Measurements from ENCODE around the gene SGCA.

SGCA gene

GRCh38 chr17:50182783-50183420 is 17.1 kb downstream of the SGCA start:
- H3K4me1 ChIP-seq (ENCODE audit: control insufficient read depth in 1 of 2, insufficient read depth in 2 of 2, low read length in 2 of 2), result peaks cover 19 to 25% of the 10 kb centered on the region in 2 donors
- H3K27me3 ChIP-seq (ENCODE audit: control insufficient read depth in 1 of 2, insufficient read depth in 2 of 2, low read length in 2 of 2), result no peaks in the 10 kb centered on the region
- no peak overlapping the region for H3K4me3 ChIP-seq (ENCODE audit: low read depth in 1 of 2, low read length in 2 of 2)
- H3K36me3 ChIP-seq (ENCODE audit: control insufficient read depth in 1 of 2, insufficient read depth in 2 of 2, low read length in 2 of 2), result no peaks in the 10 kb centered on the region
- no peaks in the 10 kb centered on the region for H3K9me3 ChIP-seq (ENCODE audit: control insufficient read depth in 1 of 2, low read length in 2 of 2)
- H3K27ac ChIP-seq (ENCODE audit: low read depth, low read length), result no peak overlapping the region
- no peak overlapping the region for H3K9ac ChIP-seq (ENCODE audit: low read depth in 1 of 2, low read length in 2 of 2)

- H3K9ac ChIP-seq (ENCODE audit: low read depth in 1 of 2, low read length in 2 of 2), result peak overlapping the region; percentile 38 to 47
- H3K36me3 ChIP-seq (ENCODE audit: control insufficient read depth in 1 of 2, insufficient read depth in 2 of 2, low read length in 2 of 2), result no peaks in the 10 kb centered on the region
- no peak overlapping the region for H3K27ac ChIP-seq (ENCODE audit: low read depth, low read length)
- H3K4me3 ChIP-seq (ENCODE audit: low read depth in 1 of 2, low read length in 2 of 2), result peak overlapping the region; percentile 46 to 53
- H3K27me3 ChIP-seq (ENCODE audit: control insufficient read depth in 1 of 2, insufficient read depth in 2 of 2, low read length in 2 of 2), result no peaks in the 10 kb centered on the region
- H3K9me3 ChIP-seq (ENCODE audit: control insufficient read depth in 1 of 2, low read length in 2 of 2), result no peaks in the 10 kb centered on the region
- peaks cover 13 to 19% of the 10 kb centered on the region in 2 donors for H3K4me1 ChIP-seq (ENCODE audit: control insufficient read depth in 1 of 2, insufficient read depth in 2 of 2, low read length in 2 of 2)
These were observed 17.7 kb downstream of the SGCA start for GRCh38 chr17:50183421-50183994.

- Histone ChIP-seq H3K27me3 (ENCODE audit: control insufficient read depth in 1 of 2, insufficient read depth in 2 of 2, low read length in 2 of 2) (no peaks in the 10 kb centered on the region), H3K4me1 (ENCODE audit: control insufficient read depth in 1 of 2, insufficient read depth in 2 of 2, low read length in 2 of 2) (peaks cover 11 to 15% of the 10 kb centered on the region in 2 donors), H3K4me3 (ENCODE audit: low read depth in 1 of 2, low read length in 2 of 2) (peak overlapping the region; percentile 46 to 53), H3K9me3 (ENCODE audit: control insufficient read depth in 1 of 2, low read length in 2 of 2) (no peaks in the 10 kb centered on the region), H3K36me3 (ENCODE audit: control insufficient read depth in 1 of 2, insufficient read depth in 2 of 2, low read length in 2 of 2) (no peaks in the 10 kb centered on the region), H3K9ac (ENCODE audit: low read depth in 1 of 2, low read length in 2 of 2) (peak overlapping the region in 1 of 2 donors; percentile 47), H3K27ac (ENCODE audit: low read depth, low read length) (no peak overlapping the region)
These were observed 18.3 kb downstream of the SGCA start for GRCh38 chr17:50184064-50184463.

- Histone ChIP-seq H3K4me1 (ENCODE audit: control insufficient read depth in 1 of 2, insufficient read depth in 2 of 2, low read length in 2 of 2) (peaks cover 11 to 15% of the 10 kb centered on the region in 2 donors), H3K9me3 (ENCODE audit: control insufficient read depth in 1 of 2, low read length in 2 of 2) (no peaks in the 10 kb centered on the region), H3K4me3 (ENCODE audit: low read depth in 1 of 2, low read length in 2 of 2) (no peak overlapping the region), H3K27me3 (ENCODE audit: control insufficient read depth in 1 of 2, insufficient read depth in 2 of 2, low read length in 2 of 2) (no peaks in the 10 kb centered on the region), H3K27ac (ENCODE audit: low read depth, low read length) (no peak overlapping the region), H3K36me3 (ENCODE audit: control insufficient read depth in 1 of 2, insufficient read depth in 2 of 2, low read length in 2 of 2) (no peaks in the 10 kb centered on the region), H3K9ac (ENCODE audit: low read depth in 1 of 2, low read length in 2 of 2) (no peak overlapping the region)
These were observed 19.0 kb downstream of the SGCA start for GRCh38 chr17:50184611-50185398.

GRCh38 chr17:50185631-50186471 is 20.0 kb downstream of the SGCA start:
- H3K27ac ChIP-seq (ENCODE audit: low read depth, low read length), result no peak overlapping the region
- H3K9me3 ChIP-seq (ENCODE audit: control insufficient read depth in 1 of 2, low read length in 2 of 2), result no peaks in the 10 kb centered on the region
- H3K9ac ChIP-seq (ENCODE audit: low read depth in 1 of 2, low read length in 2 of 2), result no peak overlapping the region
- no peaks in the 10 kb centered on the region for H3K27me3 ChIP-seq (ENCODE audit: control insufficient read depth in 1 of 2, insufficient read depth in 2 of 2, low read length in 2 of 2)
- peaks cover 11 to 15% of the 10 kb centered on the region in 2 donors for H3K4me1 ChIP-seq (ENCODE audit: control insufficient read depth in 1 of 2, insufficient read depth in 2 of 2, low read length in 2 of 2)
- no peak overlapping the region for H3K4me3 ChIP-seq (ENCODE audit: low read depth in 1 of 2, low read length in 2 of 2)
- no peaks in the 10 kb centered on the region for H3K36me3 ChIP-seq (ENCODE audit: control insufficient read depth in 1 of 2, insufficient read depth in 2 of 2, low read length in 2 of 2)

GRCh38 chr17:50186661-50187393 is 21.0 kb downstream of the SGCA start:
- Histone ChIP-seq H3K9me3 (ENCODE audit: control insufficient read depth in 1 of 2, low read length in 2 of 2) (no peaks in the 10 kb centered on the region), H3K9ac (ENCODE audit: low read depth in 1 of 2, low read length in 2 of 2) (no peak overlapping the region), H3K4me1 (ENCODE audit: control insufficient read depth in 1 of 2, insufficient read depth in 2 of 2, low read length in 2 of 2) (peaks cover 11 to 15% of the 10 kb centered on the region in 2 donors), H3K36me3 (ENCODE audit: control insufficient read depth in 1 of 2, insufficient read depth in 2 of 2, low read length in 2 of 2) (peaks cover 0 to 3% of the 10 kb centered on the region in 2 donors), H3K27me3 (ENCODE audit: control insufficient read depth in 1 of 2, insufficient read depth in 2 of 2, low read length in 2 of 2) (no peaks in the 10 kb centered on the region), H3K27ac (ENCODE audit: low read depth, low read length) (no peak overlapping the region), H3K4me3 (ENCODE audit: low read depth in 1 of 2, low read length in 2 of 2) (no peak overlapping the region)

- Histone ChIP-seq H3K4me3 (ENCODE audit: low read depth in 1 of 2, low read length in 2 of 2) (no peak overlapping the region), H3K4me1 (ENCODE audit: control insufficient read depth in 1 of 2, insufficient read depth in 2 of 2, low read length in 2 of 2) (peaks cover 11 to 15% of the 10 kb centered on the region in 2 donors), H3K9me3 (ENCODE audit: control insufficient read depth in 1 of 2, low read length in 2 of 2) (no peaks in the 10 kb centered on the region), H3K27ac (ENCODE audit: low read depth, low read length) (no peak overlapping the region), H3K27me3 (ENCODE audit: control insufficient read depth in 1 of 2, insufficient read depth in 2 of 2, low read length in 2 of 2) (no peaks in the 10 kb centered on the region), H3K9ac (ENCODE audit: low read depth in 1 of 2, low read length in 2 of 2) (no peak overlapping the region), H3K36me3 (ENCODE audit: control insufficient read depth in 1 of 2, insufficient read depth in 2 of 2, low read length in 2 of 2) (peaks cover 0 to 4% of the 10 kb centered on the region in 2 donors)
These were observed 21.6 kb downstream of the SGCA start for GRCh38 chr17:50187394-50187725.

- Histone ChIP-seq H3K4me3 (ENCODE audit: low read depth in 1 of 2, low read length in 2 of 2) (no peak overlapping the region), H3K27me3 (ENCODE audit: control insufficient read depth in 1 of 2, insufficient read depth in 2 of 2, low read length in 2 of 2) (no peaks in the 10 kb centered on the region), H3K36me3 (ENCODE audit: control insufficient read depth in 1 of 2, insufficient read depth in 2 of 2, low read length in 2 of 2) (peaks cover 0 to 9% of the 10 kb centered on the region in 2 donors), H3K27ac (ENCODE audit: low read depth, low read length) (no peak overlapping the region), H3K9me3 (ENCODE audit: control insufficient read depth in 1 of 2, low read length in 2 of 2) (no peaks in the 10 kb centered on the region), H3K4me1 (ENCODE audit: control insufficient read depth in 1 of 2, insufficient read depth in 2 of 2, low read length in 2 of 2) (peaks cover 11 to 15% of the 10 kb centered on the region in 2 donors), H3K9ac (ENCODE audit: low read depth in 1 of 2, low read length in 2 of 2) (no peak overlapping the region)
These were observed 22.1 kb downstream of the SGCA start for GRCh38 chr17:50187751-50188530.

GRCh38 chr17:50188531-50188920 is 22.7 kb downstream of the SGCA start:
- Histone ChIP-seq H3K9ac (ENCODE audit: low read depth in 1 of 2, low read length in 2 of 2) (no peak overlapping the region), H3K4me1 (ENCODE audit: control insufficient read depth in 1 of 2, insufficient read depth in 2 of 2, low read length in 2 of 2) (peaks cover 7 to 11% of the 10 kb centered on the region in 2 donors), H3K4me3 (ENCODE audit: low read depth in 1 of 2, low read length in 2 of 2) (no peak overlapping the region), H3K36me3 (ENCODE audit: control insufficient read depth in 1 of 2, insufficient read depth in 2 of 2, low read length in 2 of 2) (peaks cover 0 to 9% of the 10 kb centered on the region in 2 donors), H3K27me3 (ENCODE audit: control insufficient read depth in 1 of 2, insufficient read depth in 2 of 2, low read length in 2 of 2) (no peaks in the 10 kb centered on the region), H3K27ac (ENCODE audit: low read depth, low read length) (no peak overlapping the region), H3K9me3 (ENCODE audit: control insufficient read depth in 1 of 2, low read length in 2 of 2) (no peaks in the 10 kb centered on the region)

Measured in duodenal mucosa (tissue), 2 donors.